ENCODE results near the gene FNDC4. TPM values are rescaled to one million over a fixed set of nuclear protein-coding genes. Genes with fewer than 3 reads are reported as not detected.

Gene FNDC4
- total RNA-seq, 4 donors from 2014 or later = 39.6 to 65.4 (median 50.9) TPM

DNA sequence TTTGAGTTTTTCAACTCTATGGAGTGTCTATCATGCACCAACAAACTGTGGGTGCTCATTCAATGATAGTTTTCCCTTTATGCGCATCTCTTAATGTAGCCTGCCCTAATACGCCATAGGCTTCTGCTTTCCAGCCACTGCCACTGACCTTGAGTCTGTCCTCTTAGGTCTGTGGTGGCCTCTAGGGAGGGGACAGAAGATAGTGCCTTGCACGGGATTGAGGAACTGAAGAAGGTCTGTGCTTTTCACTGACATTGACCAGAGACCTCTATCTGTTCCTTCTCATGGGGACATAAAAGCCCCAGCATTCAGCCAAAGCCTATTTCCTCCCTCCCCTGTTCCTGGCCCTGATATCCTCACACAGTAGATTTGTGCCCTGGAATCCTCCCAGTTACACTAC, 4.0 kb upstream of the FNDC4 start:
- TF ChIP-seq CTCF (IDR thresholded peaks at IDR 0.05; ENCODE audit: low read depth) = no peak

GRCh38 chr2:27497288-27497627, 2.3 kb upstream of the FNDC4 start:
- TF ChIP-seq CTCF (IDR thresholded peaks at IDR 0.05; ENCODE audit: low read depth) = no peak

- no peak for TF ChIP-seq CTCF (IDR thresholded peaks at IDR 0.05; ENCODE audit: low read depth)
Observed at GRCh38 chr2:27496357-27497287, 1.6 kb upstream of the FNDC4 start, which contains the start of gene GCKR. Gene GCKR, plus strand, starts transcription at chr2:27496839. Its CDS starts 66 bp downstream, at chr2:27496905.

- no peak for TF ChIP-seq CTCF (IDR thresholded peaks at IDR 0.05; ENCODE audit: low read depth)
Observed at GRCh38 chr2:27495840-27496356, 898 bp upstream of the FNDC4 start.

- TF ChIP-seq CTCF (IDR thresholded peaks at IDR 0.05; ENCODE audit: low read depth) = no peak
Observed at GRCh38 chr2:27494284-27494943, 586 bp downstream of the FNDC4 start.

- no peak for TF ChIP-seq CTCF (IDR thresholded peaks at IDR 0.05; ENCODE audit: low read depth)
Observed at GRCh38 chr2:27493948-27494283, 1.1 kb downstream of the FNDC4 start.

- TF ChIP-seq CTCF (IDR thresholded peaks at IDR 0.05; ENCODE audit: low read depth) = no peak
Observed at GRCh38 chr2:27492557-27492956, 2.4 kb downstream of the FNDC4 start.

Data from subcutaneous adipose tissue (tissue), 4 donors.